BE2C (cell line): ENCODE measurements around the gene BEND5.

Experiments
- DNase-seq: peaks from one replicate; pipeline ENCODE4 v3.0.0-alpha.2; 2020
- H3K27me3 ChIP-seq: fragments of 250-450 bp; sonication (Bioruptor Pico); 2 replicates; pipeline ENCODE4 v1.5.1; 2020; ENCODE audit warnings: mild to moderate bottlenecking
- H3K36me3 ChIP-seq: fragments of 250-450 bp; sonication (Bioruptor Pico); 2 replicates; pipeline ENCODE4 v1.5.1; 2020; ENCODE audit warnings: mild to moderate bottlenecking
- H3K4me1 ChIP-seq: fragments of 250-450 bp; sonication (Bioruptor Pico); 2 replicates; pipeline ENCODE4 v1.5.1; 2020
- H3K4me3 ChIP-seq: 2 replicates; pipeline ENCODE4 v1.5.1; 2011; ENCODE audit warnings: low read depth, low read length
- H3K9me3 ChIP-seq: fragments of 250-450 bp; sonication (Bioruptor Pico); 2 replicates; pipeline ENCODE4 v1.5.1; 2020
- CTCF ChIP-seq: IDR thresholded peaks from 2 replicates; pipeline ENCODE4 v1.5.1; 2012; ENCODE audit warnings: mild to moderate bottlenecking, low read depth, low read length

Gene BEND5

GRCh38 chr1:48792961-48793360 lies 16.3 kb upstream of the BEND5 start:
- Histone ChIP-seq H3K36me3 (no peaks in the 10 kb centered on the region), H3K27me3 (no peaks in the 10 kb centered on the region), H3K4me3 (no peak overlapping the region), H3K4me1 (no peaks in the 10 kb centered on the region), H3K9me3 (no peaks in the 10 kb centered on the region)
- TF ChIP-seq CTCF = no peak
- no peak for DNase-seq

- Histone ChIP-seq H3K36me3 (no peaks in the 10 kb centered on the region), H3K27me3 (no peaks in the 10 kb centered on the region), H3K4me1 (no peaks in the 10 kb centered on the region), H3K9me3 (no peaks in the 10 kb centered on the region), H3K4me3 (no peak overlapping the region)
- no peak for TF ChIP-seq CTCF
- no peak for DNase-seq
Observed at GRCh38 chr1:48790397-48790796, 13.7 kb upstream of the BEND5 start.

- no peak for TF ChIP-seq CTCF
- no peaks in the 10 kb centered on the region for H3K27me3 ChIP-seq
- no peaks in the 10 kb centered on the region for H3K9me3 ChIP-seq
- no peaks in the 10 kb centered on the region for H3K4me1 ChIP-seq
- no peaks in the 10 kb centered on the region for H3K36me3 ChIP-seq
- H3K4me3 ChIP-seq = no peak overlapping the region
- no peak for DNase-seq
Observed at GRCh38 chr1:48789903-48790302, 13.2 kb upstream of the BEND5 start.

GRCh38 chr1:48785869-48786268 lies 9.2 kb upstream of the BEND5 start:
- Histone ChIP-seq H3K9me3 (no peaks in the 10 kb centered on the region), H3K27me3 (no peaks in the 10 kb centered on the region), H3K4me3 (no peak overlapping the region), H3K36me3 (no peaks in the 10 kb centered on the region), H3K4me1 (no peaks in the 10 kb centered on the region)
- no peak for DNase-seq
- no peak for TF ChIP-seq CTCF

GRCh38 chr1:48784301-48784700 lies 7.6 kb upstream of the BEND5 start:
- TF ChIP-seq CTCF = no peak
- H3K9me3 ChIP-seq = no peaks in the 10 kb centered on the region
- no peaks in the 10 kb centered on the region for H3K27me3 ChIP-seq
- no peaks in the 10 kb centered on the region for H3K4me1 ChIP-seq
- no peak overlapping the region for H3K4me3 ChIP-seq
- no peaks in the 10 kb centered on the region for H3K36me3 ChIP-seq
- no peak for DNase-seq

GRCh38 chr1:48777219-48777895 lies 666 bp upstream of the BEND5 start:
- H3K4me3 ChIP-seq = peak overlapping the region; percentile 66
- no peak for TF ChIP-seq CTCF
- H3K4me1 ChIP-seq = no peaks in the 10 kb centered on the region
- H3K27me3 ChIP-seq = no peaks in the 10 kb centered on the region
- no peaks in the 10 kb centered on the region for H3K9me3 ChIP-seq
- DNase-seq = peak; percentile 8
- H3K36me3 ChIP-seq = no peaks in the 10 kb centered on the region
